HG02870 (cell line): ENCODE data around the gene CD63.
A peak's percentile ranks its signal among the peaks of the same experiment; 100 is the strongest.

Experiments
- ATAC-seq: cut with Tn5 transposase; IDR thresholded peaks from one replicate; pipeline ENCODE4 v1.9.1; 2021; ENCODE audit warnings: mild to moderate bottlenecking, moderate library complexity; ENCODE audit not compliant: unreplicated experiment

The CD63 gene

DNA sequence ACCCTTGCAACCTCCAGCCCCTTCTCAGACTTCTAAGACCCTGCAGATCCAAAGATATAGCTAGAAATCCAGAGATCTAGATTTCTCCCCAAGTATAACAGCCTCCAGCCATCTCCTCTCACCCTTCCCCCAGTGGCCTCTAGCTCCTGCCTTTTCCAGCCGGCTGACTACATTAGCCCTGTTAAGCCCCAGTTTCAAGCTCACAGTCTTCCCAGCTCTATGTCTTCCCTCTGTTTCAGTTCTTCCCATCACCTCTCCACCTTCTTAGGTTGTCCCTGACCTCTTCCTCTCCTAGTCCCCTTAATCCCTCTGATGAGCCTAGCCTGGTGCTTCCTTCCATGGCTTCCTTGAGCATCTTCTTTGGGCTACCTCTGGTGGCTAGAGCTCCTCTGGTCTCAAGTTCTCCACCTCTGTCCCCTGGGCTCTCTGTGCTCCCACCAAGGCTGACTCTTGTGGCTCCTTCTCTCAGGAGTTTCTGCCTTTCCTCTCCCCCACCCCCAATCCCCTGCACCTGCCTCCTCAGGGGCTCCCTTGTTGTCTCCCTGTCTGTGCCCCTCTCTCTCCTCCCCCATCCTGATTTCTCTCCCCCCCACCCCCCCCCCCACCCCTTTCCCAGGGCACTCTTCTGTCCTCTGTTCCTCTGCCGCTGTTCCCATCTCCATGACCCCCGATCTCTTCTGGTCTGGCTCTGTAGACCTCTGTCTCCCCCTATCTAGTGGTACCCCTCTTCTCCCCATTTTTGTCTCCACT is 13.3 kb upstream of the CD63 start:
- no peak for ATAC-seq

DNA sequence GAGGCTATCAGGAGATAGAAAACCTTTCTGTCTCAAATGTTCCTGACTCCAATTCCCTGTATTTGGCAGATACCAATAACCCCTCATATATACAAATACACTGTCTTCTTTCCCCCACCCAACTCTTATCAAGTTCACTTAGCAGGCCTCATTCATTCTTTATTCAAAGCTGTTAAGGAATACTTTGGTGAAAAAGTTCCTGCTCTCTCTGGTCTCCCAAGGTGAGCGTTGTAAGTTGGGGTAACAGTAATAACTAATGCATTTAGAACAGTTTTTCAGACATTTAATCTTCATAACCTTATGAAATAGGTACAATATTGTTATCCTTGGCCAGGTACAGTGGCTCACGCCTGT is 10.2 kb upstream of the CD63 start:
- ATAC-seq: no peak

DNA sequence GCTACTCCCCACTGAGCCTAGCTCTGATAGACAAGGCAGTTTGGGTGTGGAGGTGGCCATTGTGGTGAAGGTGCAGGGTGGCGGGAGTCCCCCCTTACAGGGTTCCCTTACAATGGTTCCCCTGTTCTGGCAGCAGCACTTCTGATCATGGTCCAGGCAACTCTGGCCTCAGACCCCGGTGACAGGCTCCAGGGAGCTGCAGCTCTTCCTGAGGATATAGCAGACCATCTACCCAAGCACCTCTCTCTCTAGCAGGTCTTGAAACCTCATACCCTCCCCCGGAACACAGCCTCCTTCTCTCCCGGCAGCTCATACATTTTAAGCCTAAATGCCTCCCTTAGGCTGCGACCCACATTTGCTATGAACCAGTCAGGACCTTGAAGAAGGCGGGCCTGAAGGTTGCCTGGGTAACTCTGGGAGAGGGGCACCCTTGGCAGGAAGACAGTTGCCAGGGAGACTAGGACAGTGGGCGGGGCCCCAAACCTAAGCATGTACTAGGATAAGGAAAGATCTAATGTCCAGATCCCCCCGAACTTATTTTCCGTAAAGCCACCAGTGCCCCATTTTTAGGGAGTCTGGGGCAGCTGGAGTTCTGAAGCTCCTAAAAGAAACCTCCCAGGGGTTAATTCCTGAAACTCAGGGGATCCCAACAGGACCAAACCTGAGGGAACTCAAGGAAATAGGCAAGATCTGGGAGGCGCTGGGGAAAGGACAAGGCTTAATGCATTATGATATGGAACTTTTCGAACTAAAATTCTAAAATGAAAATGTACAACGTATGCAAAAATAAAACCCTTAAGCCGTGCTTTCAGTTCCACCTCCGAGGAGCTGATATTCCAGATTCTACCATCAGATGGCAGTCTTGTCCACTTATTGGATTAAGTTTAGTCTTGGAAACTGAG is 9.6 kb upstream of the CD63 start:
- ATAC-seq: peak; percentile 81

DNA sequence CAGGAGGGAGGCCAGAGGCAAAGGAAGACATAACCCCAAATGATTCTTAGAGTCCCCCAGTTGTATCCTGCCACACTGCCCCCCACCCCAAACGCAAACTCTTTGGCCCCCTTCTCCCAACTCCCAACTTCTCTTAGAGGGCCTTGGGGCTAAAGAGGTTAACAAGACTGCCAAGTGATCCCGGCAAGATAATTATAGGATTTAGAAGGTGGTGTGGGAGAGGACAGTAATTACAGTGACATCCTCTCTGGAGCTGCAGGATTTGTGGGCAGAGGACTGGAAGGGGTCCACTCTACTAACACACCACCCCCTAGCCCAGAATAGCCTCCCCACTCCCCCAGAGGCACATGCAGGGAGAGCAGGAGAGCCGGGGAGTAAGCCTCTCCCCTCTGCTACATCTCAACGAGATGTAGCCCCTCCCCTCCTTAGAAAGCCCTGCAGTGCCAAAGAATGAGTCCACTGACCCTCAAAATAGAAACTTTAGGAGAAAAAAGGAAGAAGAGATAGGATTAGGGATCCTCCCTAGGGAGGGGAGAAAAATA is 8.8 kb upstream of the CD63 start:
- ATAC-seq: no peak

DNA sequence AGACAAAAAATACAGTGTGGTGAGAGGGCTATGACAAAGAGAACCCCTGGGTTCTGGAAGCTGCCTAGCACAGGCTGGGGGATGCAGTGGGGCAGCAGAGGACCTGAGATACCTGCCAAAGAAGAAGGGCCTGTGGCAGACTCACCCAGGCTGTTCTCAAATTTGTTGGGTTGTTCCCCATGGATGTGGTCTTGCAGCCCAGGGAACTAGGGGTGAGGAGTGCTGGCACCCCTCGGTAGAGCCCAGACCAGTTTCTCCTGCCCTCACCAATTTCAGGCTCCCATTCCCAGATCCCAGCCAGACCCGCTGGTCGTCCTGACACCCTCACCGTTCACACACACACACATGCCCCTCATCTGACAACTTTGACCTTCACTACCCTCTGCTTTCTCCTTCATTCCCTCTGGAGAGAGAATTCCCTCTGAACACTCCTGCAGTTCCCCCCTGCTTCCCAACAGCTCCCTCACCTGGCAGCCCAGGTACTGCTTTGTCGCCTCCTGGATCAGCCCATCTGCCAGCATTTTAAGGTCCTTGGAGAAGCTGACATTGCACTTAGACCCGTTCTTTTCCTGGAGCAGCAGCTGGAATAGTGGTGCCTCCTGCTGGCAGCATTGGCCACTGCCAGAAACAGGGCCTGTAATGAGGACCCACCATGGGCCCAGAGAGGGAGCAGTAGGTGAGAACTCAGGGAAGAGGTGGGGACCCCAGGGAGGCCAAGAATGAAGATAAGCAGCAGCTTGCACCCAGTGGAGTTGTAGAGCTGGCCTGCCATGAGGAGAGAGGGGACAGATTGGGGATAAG is 8.2 kb upstream of the CD63 start:
- ATAC-seq: no peak

DNA sequence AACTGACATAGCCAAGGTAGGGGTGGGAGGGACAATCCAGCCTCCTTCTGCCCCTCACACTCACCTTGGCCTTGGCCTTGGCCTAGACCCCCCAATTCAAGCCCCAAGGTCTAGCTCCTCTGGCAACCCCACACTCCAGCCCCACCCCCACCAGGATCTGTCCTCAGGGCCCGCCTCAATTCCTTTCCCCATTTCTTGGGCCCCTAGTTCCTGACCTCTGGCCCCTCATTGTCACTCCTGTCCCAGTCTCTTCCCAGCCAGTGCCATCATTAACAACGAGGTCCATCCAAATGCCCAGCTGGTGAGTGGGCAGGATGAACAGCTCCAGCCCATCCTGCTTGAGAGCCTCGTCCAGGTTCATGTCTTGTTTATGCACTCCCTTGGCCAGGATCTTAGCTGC is 7.3 kb upstream of the CD63 start:
- ATAC-seq: no peak

DNA sequence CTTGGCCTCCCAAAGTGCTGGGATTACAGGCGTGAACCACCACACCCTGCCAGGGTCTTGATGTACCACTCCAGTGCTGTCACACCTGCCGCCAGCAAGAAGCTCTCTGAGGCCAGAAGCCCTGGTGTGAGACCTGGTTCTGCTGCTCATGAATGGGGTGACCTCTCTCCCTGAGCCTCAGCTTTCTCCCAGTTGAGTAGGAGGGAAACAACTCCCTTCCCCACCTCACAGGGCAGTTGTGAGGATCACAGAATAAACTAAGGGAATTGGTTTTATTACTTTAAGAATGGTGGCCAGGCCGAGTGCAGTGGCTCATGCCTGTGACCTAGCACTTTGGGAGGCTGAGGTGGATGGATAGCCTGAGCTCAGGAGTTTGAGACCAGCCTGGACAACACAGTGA is 5.8 kb upstream of the CD63 start:
- no peak for ATAC-seq

DNA sequence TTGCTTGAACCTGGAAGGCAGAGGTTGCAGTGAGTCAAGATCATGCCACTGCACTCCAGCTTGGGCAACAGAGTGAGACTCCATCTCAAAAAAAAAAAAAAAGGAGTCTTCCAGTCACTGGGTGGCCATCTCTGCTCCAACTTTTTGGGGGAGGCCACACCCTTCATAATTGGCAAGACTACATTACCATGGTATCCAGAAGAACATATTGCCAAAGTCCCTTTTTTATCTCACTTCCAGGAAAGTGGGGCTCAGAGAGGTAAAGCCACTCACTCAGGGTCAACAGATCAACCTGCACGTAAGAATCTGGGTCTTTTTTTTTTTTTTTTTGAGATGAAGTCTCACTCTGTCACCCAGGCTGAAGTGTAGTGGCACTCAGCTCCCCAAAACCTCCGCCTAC is 5.0 kb upstream of the CD63 start:
- no peak for ATAC-seq

DNA sequence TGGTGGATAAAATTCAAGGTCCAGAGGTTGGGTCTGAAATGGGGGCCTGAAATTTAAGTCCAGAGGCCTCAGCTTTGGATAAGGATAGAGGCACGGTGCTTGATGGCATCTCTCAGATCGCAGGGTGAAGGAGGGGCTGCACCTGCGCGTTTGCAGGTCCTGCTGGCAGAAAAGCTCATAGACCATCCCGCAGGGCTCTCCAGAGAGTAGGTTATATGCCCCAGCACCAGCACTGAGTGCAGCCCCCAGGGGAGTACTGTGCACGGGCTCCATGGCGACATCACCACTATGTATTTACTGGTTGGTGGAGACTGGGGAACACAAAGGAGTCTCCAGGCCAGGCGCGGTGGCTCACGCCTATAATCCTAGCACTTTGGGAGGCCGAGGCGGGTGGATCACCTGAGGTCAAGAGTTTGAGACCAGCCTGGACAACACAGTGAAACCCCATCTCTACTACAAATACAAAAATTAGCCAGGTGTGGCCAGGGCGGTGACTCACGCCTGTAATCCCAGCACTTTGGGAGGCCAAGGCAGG is 4.3 kb upstream of the CD63 start:
- ATAC-seq: no peak

DNA sequence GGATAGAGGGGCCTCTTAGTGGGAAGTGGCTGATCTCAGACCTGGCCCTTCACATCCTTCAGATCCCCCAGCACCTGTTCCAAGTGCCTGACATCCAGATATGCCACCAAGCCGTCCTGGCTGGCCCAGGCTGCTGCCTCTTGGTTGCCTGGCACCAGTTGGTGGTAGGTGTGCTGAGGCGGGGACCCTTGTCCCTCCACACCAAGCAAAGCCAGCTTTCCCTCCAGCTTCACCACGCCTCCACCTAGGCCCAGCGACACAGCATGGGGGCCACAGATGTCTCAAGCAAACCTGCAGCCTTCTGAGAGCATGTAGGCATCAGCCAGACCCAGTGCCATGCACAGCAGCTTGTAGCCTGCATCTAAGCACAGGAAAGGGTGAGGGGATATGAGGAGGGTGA is 3.5 kb upstream of the CD63 start:
- no peak for ATAC-seq

DNA sequence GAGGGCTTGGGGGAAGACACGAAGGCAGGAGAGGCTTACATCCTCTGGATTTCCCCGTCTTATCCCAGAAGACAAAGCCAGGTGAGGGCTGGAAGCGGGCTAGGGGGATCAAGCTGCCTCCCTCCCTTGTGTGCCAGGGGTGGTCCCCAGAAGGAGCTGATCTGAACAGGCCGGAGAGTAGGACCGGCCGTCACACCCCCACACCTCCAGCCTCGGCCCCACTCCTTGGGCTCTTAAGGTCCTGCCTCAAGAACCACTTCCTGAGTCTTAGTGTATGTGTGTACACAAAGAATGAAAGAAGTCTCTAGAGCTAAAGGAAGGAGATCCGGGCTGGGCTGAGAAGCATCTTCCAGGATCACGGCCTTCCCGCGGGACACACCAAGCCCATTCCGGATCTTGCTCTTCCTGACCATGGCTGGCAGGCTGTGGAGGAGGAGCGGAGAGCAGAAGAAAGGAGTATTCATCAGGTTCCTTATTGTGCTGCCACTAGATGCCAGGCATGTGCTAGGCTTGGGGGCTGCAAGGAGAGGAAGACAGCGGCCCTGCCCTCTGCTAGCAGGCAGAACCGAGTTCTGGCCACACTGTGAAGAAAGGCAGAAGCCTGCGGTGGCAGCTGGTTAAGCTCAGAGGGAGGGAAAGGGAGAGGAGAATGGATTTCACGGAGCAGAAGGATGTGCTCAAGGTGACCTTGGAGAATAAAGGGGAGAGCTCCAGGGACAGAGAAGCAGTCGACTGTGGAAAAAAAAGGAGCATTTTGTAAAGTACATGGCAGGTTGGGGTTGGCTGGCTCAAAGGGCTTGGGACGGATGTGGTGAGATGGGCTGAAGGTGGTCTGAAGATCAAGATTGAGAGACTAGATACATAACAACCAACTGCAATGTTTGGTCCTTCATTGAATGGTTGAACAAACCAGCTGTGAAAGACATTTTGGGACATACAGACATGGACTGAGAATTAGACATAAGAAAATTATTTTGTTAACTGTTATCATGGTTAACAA is 1.3 kb upstream of the CD63 start:
- ATAC-seq: peak; percentile 39

DNA sequence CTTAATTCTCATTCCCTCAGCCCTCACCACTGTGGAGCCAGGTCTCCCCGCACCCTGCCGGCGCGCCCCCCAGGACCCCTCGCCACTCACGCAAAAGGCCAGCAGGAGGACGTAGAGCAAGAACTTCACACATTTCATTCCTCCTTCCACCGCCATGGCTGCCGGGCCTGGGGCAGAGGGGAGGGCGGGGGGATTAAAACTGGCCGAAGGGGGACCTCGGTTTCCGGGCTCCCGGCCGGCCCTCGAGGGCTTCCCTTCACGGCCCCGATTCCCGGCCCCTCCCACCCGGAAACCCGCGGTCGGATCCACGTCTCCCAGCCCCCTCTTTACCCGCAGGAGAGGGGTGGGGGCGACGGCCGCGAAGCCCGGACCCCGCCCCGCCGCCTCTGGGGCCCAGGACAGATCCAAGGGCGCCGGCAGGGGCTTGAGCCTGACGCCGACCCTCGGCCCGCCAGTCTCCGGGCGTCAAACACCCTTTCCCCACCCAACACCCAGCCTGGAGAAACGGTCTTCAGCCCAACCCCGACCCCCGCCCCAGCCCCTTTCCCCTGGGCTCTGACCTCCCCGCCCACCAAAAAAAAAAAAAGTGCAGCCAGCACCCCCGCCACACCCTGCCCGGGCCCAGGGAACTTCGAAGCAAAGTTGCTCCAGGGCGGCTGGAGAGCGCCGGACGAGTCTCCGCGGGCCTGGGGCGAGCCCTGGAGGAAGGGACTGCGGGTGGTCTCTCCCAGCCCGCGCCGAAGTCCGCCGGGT is 447 bp downstream of the CD63 start:
- ATAC-seq: no peak

DNA sequence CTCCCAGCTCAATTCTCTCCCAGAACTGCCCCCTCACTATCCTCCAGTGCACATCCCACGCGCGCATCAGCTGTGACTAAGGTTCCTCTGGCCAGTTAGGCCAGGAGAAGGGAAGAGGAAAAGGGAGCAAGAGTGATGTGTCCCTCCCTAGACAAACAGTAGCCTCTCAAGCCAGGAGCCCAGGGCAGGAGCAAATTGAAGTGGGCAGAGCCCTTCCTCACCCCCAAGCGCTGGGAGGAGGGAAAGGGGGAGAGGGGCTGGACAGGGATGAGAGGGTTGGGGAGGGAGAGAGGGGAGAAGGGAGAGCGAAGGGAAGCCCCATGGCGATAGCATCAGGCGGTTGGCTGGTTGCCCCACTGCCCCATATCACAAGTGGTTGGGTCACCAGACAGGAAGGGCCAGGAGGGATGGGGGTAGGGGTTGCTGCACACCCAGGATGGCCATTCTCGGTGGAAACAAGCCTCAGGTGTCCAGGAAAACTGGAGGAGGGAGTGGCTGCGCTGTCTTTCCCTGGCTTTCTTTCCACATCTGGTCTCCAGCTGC is 1.1 kb downstream of the CD63 start:
- ATAC-seq: no peak

DNA sequence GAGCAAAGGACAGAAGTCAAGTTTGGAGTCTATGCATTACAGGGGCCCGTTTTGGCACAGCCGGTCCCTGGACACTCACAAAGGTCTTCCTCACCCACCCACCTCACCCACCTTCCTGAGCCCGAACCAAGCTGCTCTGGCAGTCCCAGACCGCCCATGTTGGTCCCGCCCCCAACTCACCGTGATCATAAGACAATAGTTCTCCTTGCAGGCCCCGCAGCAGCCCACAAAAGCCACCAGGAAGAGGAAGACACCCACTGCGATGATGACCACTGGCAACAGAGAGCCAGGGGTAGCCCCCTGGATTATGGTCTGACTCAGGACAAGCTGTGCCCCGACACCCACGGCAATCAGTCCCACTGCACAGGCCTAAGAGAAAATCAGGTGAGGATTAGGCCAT is 1.8 kb downstream of the CD63 start:
- ATAC-seq: no peak

DNA sequence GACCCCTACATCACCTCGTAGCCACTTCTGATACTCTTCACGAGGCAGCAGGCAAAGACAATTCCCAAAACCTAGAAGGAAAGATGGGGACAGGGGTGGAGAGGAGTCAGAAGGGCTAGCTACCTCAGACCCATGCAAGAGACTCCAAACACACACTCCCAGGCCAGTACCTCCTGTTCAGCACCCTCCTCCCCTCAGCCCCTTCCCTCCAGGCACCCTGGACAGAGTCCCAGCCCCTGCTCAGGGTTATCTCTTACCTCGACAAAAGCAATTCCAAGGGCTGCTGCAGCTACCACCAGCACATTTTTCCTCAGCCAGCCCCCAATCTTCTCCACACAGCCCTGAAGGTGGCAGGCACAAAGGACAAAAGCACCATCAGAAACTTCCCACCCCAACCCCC is 3.3 kb downstream of the CD63 start:
- no peak for ATAC-seq

DNA sequence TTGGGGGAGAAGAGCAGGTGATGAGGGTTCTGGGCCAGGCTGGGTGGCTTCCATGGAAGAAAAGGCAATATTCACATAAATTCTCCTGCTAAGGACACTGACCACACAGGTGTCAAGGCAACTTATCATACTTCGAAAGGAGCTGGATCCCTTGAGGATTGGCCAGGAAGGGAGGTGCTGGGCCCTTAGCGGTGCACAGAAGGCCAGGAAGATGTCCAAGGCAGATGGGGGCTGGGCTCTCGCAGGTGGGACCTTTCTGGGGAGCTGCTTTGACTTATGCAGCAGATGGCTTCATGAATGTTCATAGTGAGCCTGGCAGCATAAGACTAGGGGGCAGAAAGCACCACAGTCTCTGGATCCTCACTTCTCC is 3.9 kb downstream of the CD63 start:
- ATAC-seq: no peak

DNA sequence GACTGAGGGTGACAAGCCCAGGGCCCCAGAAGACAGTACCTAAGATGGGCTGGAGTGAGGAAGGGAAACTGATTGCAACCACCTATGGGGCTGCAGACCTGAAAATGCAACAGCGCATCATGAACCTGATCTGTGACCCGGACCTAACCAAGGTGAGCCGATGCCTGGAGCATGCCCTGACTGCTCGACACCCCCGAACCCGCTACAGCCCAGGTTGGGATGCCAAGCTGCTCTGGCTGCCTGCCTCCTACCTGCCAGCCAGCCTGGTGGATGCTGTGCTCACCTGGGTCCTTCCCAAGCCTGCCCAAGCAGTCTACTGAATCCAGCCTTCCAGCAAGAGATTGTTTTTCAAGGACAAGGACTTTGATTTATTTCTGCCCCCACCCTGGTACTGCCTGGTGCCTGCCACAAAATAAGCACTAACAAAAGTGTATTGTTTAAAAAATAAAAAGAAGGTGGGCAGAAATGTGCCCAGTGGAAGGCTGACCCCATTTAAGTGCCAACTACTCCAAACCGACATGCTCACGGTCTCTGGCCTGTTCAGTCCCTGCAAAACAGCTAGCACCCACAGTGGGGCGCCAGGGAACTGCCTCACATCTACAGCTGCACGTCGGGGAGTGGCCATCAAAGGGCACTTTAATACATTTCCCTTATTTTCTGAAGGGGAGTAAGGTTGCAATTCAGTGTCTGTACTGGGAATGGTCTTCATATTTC is 4.4 kb downstream of the CD63 start:
- no peak for ATAC-seq

DNA sequence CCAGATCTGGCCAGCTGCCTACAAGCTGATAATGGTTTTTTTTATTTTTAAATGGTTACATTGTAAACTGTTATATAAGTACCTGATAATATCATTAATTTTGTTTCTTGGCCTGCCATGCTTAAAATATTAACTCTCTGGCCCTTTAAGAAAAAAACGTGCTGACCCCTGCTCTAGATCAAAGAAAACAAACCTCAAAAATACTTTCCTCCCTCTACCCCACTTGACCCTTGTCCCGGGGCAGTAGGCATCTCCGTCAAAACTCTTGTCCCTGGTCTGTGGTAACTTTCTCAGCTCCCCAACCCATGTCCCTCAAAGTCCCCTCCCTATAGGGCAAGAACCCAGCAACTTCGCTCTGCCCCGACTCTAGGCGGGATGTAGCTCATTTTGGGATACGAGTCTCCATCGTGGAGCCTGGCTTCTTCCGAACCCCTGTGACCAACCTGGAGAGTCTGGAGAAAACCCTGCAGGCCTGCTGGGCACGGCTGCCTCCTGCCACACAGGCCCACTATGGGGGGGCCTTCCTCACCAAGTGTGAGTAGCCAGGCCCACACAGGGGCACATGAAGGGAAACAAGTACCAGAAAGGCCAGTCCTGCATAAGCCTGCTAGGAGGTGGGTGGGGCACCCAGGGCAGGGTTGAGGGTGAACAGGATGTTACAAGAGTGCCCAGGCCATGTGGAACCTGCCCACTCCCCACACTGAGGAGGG is 5.1 kb downstream of the CD63 start:
- ATAC-seq: no peak
